Small intestine (tissue), 7 donors: ENCODE measurements around the gene SERINC5. TPM values are rescaled to one million over a fixed set of nuclear protein-coding genes. Genes with fewer than 3 reads are reported as not detected.
"Not testable (repeated sequence)": the region's sequence is repeated elsewhere in the genome, so short reads cannot be mapped to it uniquely, and the experiment has no call there.

Source experiments
- DNase-seq, 2 donors: peaks; one replicate each; pipeline versions ENCODE4 v3.0.0 to v3.0.0-alpha.2; 2013
- FAIRE-seq: peaks from 2 replicates; lab custom pipeline; 2012; peaks lifted over from hg19 to GRCh38; lab: Jason Lieb, UNC
- H3K27ac ChIP-seq, 3 donors: one replicate each; pipeline ENCODE4 v1.5.1; 2013; ENCODE audit warnings: low read length in 2 of 3, mild to moderate bottlenecking in 2 of 3, control low read depth in 1 of 3, inconsistent platforms in 1 of 3, low read depth in 1 of 3, moderate library complexity in 1 of 3
- H3K27me3 ChIP-seq, 3 donors: one replicate each; pipeline ENCODE4 v1.6.1; 2013; ENCODE audit warnings: low read length in 3 of 3, inconsistent platforms in 1 of 3; ENCODE audit not compliant: control insufficient read depth in 3 of 3, insufficient read depth in 3 of 3
- H3K36me3 ChIP-seq, 3 donors: one replicate each; pipeline ENCODE4 v1.6.1; 2013; ENCODE audit warnings: low read length in 3 of 3, inconsistent platforms in 1 of 3, low read depth in 1 of 3, mild to moderate bottlenecking in 1 of 3, moderate library complexity in 1 of 3; ENCODE audit not compliant: control insufficient read depth in 3 of 3, insufficient read depth in 2 of 3
- H3K4me1 ChIP-seq, 3 donors: one replicate each; pipeline ENCODE4 v1.6.1; 2013; ENCODE audit warnings: low read length in 2 of 3, inconsistent platforms in 1 of 3, low read depth in 1 of 3, mild to moderate bottlenecking in 1 of 3, moderate library complexity in 1 of 3; ENCODE audit not compliant: control insufficient read depth in 3 of 3, insufficient read depth in 2 of 3
- H3K4me3 ChIP-seq, 3 donors: one replicate each; pipeline ENCODE4 v1.5.1; 2013; ENCODE audit warnings: low read length in 3 of 3, control low read depth in 1 of 3, inconsistent platforms in 1 of 3, low read depth in 1 of 3, mild to moderate bottlenecking in 1 of 3, moderate library complexity in 1 of 3
- H3K9me3 ChIP-seq, 2 donors: one replicate each; pipeline ENCODE4 v1.6.1; 2013; ENCODE audit warnings: low read depth in 1 of 2, low read length in 1 of 2; ENCODE audit not compliant: control insufficient read depth in 2 of 2, insufficient read depth in 1 of 2
- WGBS, 3 donors: extraction: QIAGEN DNeasy Blood & Tissue Kit; methylation state at CpG; one replicate each; pipeline ENCODE4 v1.1.7; 2013; 5-methylcytosine and 5-hydroxymethylcytosine counted together
- polyA plus RNA-seq, 4 donors: library from polyadenylated mRNA; stranded (reverse) in 3 of 4; unstranded in 1 of 4; fragments of 200-250 nt in 3 of 4; fragments of 120-200 nt in 1 of 4; gene quantifications; one replicate each; pipeline versions ENCODE4 v1.2.1 to v1.2.3, GENCODE V29; 2013
- donor health status: healthy with polysubstance abuse.
- donor health status: control.
- donor health status: control.
- donor health status: Bipolar disorder and iron deficiency.
- donor health status: healthy.

Gene SERINC5
- polyA plus RNA-seq, 4 donors = 1.9 to 62.9 (median 7.6) TPM

DNA sequence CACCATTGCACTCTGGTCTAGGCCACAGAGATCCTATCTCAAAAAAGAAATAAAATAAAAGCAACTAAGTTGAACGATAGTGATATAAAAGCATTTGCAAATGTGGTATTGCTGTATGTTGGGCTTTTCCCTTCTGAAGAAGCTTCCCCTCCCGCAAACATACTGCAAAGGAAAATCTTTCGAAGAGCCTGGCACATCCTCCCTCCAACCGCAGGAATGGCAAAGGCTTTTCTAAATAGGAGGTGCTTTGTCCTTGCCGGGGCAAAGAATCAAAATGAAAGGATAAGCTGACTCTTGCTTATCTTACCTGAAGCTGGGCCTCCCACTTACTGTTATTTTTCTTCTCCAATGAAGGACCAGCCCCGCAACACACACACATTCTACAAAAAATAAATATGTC is 45.8 kb downstream of the SERINC5 start:
- Histone ChIP-seq H3K36me3 (peaks cover 0 to 8% (median 0%) of the 10 kb centered on the region in 3 donors), H3K4me1 (peaks cover 2 to 17% (median 11%) of the 10 kb centered on the region in 3 donors), H3K27me3 (no peaks in the 10 kb centered on the region), H3K27ac (no peak overlapping the region), H3K4me3 (no peak overlapping the region), H3K9me3 (peaks cover 0 to 6% of the 10 kb centered on the region in 2 donors)
- FAIRE-seq = no peak
- no peak for DNase-seq
- WGBS, 3 donors = 56 to 81% (median 80%) methylated on average over 6 of the region's 6 CpGs

DNA sequence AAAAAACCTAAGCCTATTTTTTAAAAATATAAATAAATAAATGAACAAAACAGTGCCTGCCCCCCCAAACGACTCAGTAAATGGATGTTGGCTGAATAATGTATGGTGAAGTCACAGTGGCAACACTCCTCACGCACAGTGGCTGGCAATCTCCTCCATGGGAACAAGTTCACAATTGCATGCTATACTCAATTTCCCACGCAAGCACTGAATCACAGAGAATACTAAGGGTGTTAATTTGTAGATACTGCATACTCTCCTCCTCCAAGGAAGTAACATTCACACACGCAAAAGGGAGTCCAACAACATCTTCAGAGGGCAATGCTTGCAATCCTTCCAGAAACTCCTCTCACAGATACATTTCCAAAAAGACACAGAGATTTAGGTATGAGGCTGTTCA is 47.5 kb downstream of the SERINC5 start:
- FAIRE-seq = no peak
- Histone ChIP-seq H3K9me3 (peaks cover 0 to 6% of the 10 kb centered on the region in 2 donors), H3K27me3 (no peaks in the 10 kb centered on the region), H3K4me3 (no peak overlapping the region), H3K36me3 (peaks cover 0 to 12% (median 0%) of the 10 kb centered on the region in 3 donors), H3K4me1 (peaks cover 2 to 23% (median 16%) of the 10 kb centered on the region in 3 donors), H3K27ac (no peak overlapping the region)
- WGBS, 3 donors = 63 to 70% (median 67%) methylated on average over 4 of the region's 4 CpGs
- DNase-seq = no peak

DNA sequence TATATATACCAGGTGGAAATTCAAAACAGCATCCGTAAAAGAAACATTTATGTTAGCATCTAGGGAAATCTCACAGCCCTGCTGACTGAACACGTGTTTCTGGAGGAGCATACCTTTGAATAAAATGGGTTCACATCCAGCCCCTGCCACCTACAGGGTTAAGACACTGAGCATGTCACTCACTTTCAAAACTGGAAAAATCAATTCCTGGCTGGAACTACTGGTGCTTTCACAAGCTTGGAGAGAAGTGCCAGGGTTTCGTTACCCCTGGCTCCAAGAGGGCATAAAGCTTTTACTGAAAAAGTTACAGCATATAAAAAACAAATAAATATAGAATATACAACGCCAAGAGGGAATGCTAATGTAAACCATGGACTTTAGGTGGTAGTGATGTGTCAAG is 48.0 kb downstream of the SERINC5 start:
- H3K9me3 ChIP-seq = peaks cover 0 to 6% of the 10 kb centered on the region in 2 donors
- no peak overlapping the region for H3K27ac ChIP-seq
- peaks cover 0 to 13% (median 0%) of the 10 kb centered on the region in 3 donors for H3K36me3 ChIP-seq
- WGBS, 3 donors = 54 to 77% (median 58%) methylated on average over 4 of the region's 4 CpGs
- H3K27me3 ChIP-seq = no peaks in the 10 kb centered on the region
- peaks cover 2 to 23% (median 16%) of the 10 kb centered on the region in 3 donors for H3K4me1 ChIP-seq
- FAIRE-seq (no peak), DNase-seq (no peak)
- H3K4me3 ChIP-seq = no peak overlapping the region

DNA sequence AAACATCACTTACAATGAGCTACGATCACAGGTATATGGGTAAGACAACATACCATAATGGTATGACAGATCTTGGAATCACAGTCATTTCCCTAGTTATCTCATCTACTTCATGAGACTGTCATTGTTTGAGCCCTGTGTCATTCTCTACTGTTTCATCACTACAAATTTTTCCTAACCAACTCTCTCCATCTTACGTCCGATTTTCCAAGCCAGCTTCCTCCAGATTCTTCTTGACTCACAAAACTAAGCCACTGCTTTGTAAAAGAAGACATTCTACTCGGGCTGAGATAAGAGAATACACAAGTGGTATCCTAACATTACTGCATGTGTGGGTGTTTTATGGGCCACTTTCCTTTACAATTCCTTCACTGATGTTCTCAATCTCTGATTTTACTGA is 49.6 kb downstream of the SERINC5 start:
- Histone ChIP-seq H3K36me3 (peaks cover 0 to 26% (median 2%) of the 10 kb centered on the region in 3 donors), H3K27me3 (no peaks in the 10 kb centered on the region), H3K9me3 (peaks cover 0 to 6% of the 10 kb centered on the region in 2 donors), H3K27ac (peak overlapping the region in 1 of 3 donors; percentile 3), H3K4me3 (no peak overlapping the region), H3K4me1 (peaks cover 2 to 17% (median 12%) of the 10 kb centered on the region in 3 donors)
- FAIRE-seq (no peak), DNase-seq (no peak)
- 75 to 82% (median 79%) methylated on average over 4 of the region's 4 CpGs for WGBS, 3 donors

DNA sequence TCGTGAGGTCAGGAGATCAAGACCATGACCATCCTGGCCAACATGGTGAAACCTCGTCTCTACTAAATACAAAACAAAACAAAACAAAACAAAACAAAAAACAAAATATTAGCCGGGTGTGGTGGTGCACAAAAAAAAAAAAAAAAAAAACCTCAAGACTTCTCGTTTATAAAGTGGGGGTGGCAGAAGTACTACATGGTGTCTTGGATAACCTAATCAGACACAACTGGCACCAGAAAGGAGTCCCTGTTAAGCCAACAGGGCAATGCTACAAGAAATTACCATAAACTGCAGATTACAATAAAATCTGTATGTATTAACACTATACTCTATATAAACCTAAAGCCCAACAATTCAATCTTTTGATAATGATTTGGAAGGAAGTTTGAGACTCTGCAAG is 50.0 kb downstream of the SERINC5 start:
- WGBS, 3 donors = 73 to 86% (median 79%) methylated on average over 4 of the region's 4 CpGs
- peaks cover 0 to 31% (median 2%) of the 10 kb centered on the region in 3 donors for H3K36me3 ChIP-seq
- H3K9me3 ChIP-seq = peaks cover 0 to 6% of the 10 kb centered on the region in 2 donors
- no peaks in the 10 kb centered on the region for H3K27me3 ChIP-seq
- no peak for DNase-seq
- H3K4me1 ChIP-seq = peaks cover 2 to 14% (median 12%) of the 10 kb centered on the region in 3 donors
- H3K4me3 ChIP-seq = no peak overlapping the region
- peak overlapping the region in 2 of 3 donors; percentile 1 to 62 for H3K27ac ChIP-seq
- FAIRE-seq = no peak

DNA sequence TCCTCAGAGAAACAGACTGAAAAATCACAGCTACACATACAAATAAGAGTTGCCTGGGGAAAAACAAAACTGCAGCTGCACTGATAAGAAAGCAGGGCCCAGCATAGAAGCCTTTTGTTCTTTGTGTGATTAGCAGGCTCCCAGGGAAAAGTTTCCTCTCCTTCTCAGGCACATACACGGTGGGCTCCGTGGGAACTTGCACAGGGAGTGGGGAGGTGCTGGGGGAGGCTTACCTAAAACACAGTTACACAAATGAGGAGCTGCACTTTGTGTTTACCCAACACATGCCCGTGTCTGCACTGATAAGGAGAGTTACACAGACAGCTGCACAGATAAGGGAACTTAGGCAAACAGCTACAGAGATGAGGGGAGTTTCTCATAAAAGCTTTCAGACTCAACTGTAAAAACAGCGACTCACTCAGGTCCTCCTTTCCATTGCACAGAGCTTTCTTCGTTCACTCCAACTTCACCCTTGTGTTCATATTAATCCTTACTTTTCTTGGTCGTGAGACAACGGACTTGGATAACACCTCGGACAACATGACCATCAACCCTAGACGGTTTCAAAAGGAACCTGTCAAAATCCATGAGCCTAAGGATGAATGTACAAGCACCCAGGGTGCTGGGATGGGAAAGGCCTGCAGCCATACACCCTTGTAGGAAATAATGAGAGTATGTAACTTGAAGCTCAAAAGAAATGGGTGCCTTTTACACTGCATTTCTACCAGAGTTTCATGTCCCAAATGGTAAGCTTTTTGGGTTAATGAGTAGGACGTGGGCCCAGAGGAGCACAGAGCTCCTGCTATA is 50.8 kb downstream of the SERINC5 start:
- FAIRE-seq (no peak), DNase-seq (peak; percentile 42 to 74)
- 26 to 43% (median 40%) methylated on average over 10 of the region's 10 CpGs for WGBS, 3 donors
- H3K27ac ChIP-seq = peak overlapping the region in 2 of 3 donors; percentile 42 to 62
- H3K27me3 ChIP-seq = no peaks in the 10 kb centered on the region
- H3K9me3 ChIP-seq = peaks cover 0 to 6% of the 10 kb centered on the region in 2 donors
- H3K4me1 ChIP-seq = peaks cover 2 to 14% (median 12%) of the 10 kb centered on the region in 3 donors
- H3K4me3 ChIP-seq = no peak overlapping the region
- H3K36me3 ChIP-seq = peaks cover 0 to 31% (median 2%) of the 10 kb centered on the region in 3 donors

DNA sequence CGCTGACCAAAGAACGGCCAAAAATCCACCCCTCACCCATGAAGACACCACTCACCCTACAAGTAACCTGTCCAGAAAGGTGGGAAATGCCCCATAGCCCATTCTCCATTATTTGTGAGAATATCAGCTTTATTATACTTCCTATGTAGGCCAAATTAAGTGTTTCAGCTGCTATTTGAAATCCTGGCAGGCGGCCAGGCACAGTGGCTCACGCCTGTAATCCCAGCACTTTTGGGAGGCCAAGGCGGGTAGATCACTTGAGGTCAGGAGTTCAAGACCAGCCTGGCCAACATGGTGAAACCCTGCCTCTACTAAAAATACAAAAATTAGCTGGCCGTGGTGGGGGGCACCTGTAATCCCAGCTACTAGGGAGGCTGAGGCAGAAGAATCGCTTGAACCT is 54.1 kb downstream of the SERINC5 start:
- Histone ChIP-seq H3K4me1 (peaks cover 2 to 14% (median 12%) of the 10 kb centered on the region in 3 donors), H3K36me3 (peaks cover 0 to 51% (median 2%) of the 10 kb centered on the region in 3 donors)
- DNase-seq, H3K27ac ChIP-seq, H3K9me3 ChIP-seq, FAIRE-seq, H3K27me3 ChIP-seq, H3K4me3 ChIP-seq: not testable (repeated sequence)
- 77 to 87% (median 84%) methylated on average over 7 of the region's 7 CpGs for WGBS, 3 donors

DNA sequence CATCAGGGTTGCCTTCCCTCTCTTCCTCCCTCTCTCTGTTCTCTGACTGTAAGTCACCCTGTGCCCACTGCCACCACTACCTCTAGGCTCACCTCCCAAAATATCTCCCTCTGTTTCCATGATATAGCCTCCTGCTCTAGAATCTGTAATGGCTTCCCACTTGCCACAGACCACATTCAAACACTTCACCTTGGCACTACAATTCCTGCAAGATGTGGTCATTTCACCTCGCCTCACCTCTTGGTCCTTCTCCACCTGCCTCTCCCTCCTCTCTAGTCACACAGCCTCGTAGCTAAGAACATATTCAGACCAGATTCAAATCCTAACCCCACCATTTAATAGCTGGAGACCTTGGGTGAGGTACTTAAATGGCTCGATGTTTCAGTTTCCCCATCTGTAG is 56.9 kb downstream of the SERINC5 start:
- WGBS, 3 donors = 79 to 87% (median 87%) methylated on average over 3 of the region's 3 CpGs
- no peaks in the 10 kb centered on the region for H3K27me3 ChIP-seq
- FAIRE-seq (no peak), DNase-seq (no peak)
- no peaks in the 10 kb centered on the region for H3K9me3 ChIP-seq
- no peak overlapping the region for H3K27ac ChIP-seq
- no peak overlapping the region for H3K4me3 ChIP-seq
- H3K4me1 ChIP-seq = peaks cover 0 to 6% (median under 1%) of the 10 kb centered on the region in 3 donors
- peaks cover 0 to 59% (median 2%) of the 10 kb centered on the region in 3 donors for H3K36me3 ChIP-seq
